Measurements from ENCODE around the gene SYT9.

The SYT9 gene

GRCh38 chr11:7436657-7437056, 185.0 kb downstream of the SYT9 start:
- H3K9me3 ChIP-seq (ENCODE audit: control insufficient read depth in 1 of 2, low read length in 2 of 2) = no peaks in the 10 kb centered on the region
- H3K4me1 ChIP-seq (ENCODE audit: control insufficient read depth in 1 of 2, insufficient read depth in 2 of 2, low read length in 2 of 2) = no peaks in the 10 kb centered on the region
- H3K27ac ChIP-seq (ENCODE audit: low read depth, low read length) = no peak overlapping the region
- no peaks in the 10 kb centered on the region for H3K36me3 ChIP-seq (ENCODE audit: control insufficient read depth in 1 of 2, insufficient read depth in 2 of 2, low read length in 2 of 2)
- H3K4me3 ChIP-seq (ENCODE audit: low read depth in 1 of 2, low read length in 2 of 2) = no peak overlapping the region
- H3K9ac ChIP-seq (ENCODE audit: low read depth in 1 of 2, low read length in 2 of 2) = no peak overlapping the region
- no peaks in the 10 kb centered on the region for H3K27me3 ChIP-seq (ENCODE audit: control insufficient read depth in 1 of 2, insufficient read depth in 2 of 2, low read length in 2 of 2)

GRCh38 chr11:7437696-7438095, 186.0 kb downstream of the SYT9 start:
- Histone ChIP-seq H3K27me3 (ENCODE audit: control insufficient read depth in 1 of 2, insufficient read depth in 2 of 2, low read length in 2 of 2) (no peaks in the 10 kb centered on the region), H3K9me3 (ENCODE audit: control insufficient read depth in 1 of 2, low read length in 2 of 2) (no peaks in the 10 kb centered on the region), H3K27ac (ENCODE audit: low read depth, low read length) (no peak overlapping the region), H3K9ac (ENCODE audit: low read depth in 1 of 2, low read length in 2 of 2) (no peak overlapping the region), H3K4me3 (ENCODE audit: low read depth in 1 of 2, low read length in 2 of 2) (no peak overlapping the region), H3K36me3 (ENCODE audit: control insufficient read depth in 1 of 2, insufficient read depth in 2 of 2, low read length in 2 of 2) (no peaks in the 10 kb centered on the region), H3K4me1 (ENCODE audit: control insufficient read depth in 1 of 2, insufficient read depth in 2 of 2, low read length in 2 of 2) (no peaks in the 10 kb centered on the region)

- Histone ChIP-seq H3K27ac (ENCODE audit: low read depth, low read length) (no peak overlapping the region), H3K27me3 (ENCODE audit: control insufficient read depth in 1 of 2, insufficient read depth in 2 of 2, low read length in 2 of 2) (no peaks in the 10 kb centered on the region), H3K9me3 (ENCODE audit: control insufficient read depth in 1 of 2, low read length in 2 of 2) (no peaks in the 10 kb centered on the region), H3K4me1 (ENCODE audit: control insufficient read depth in 1 of 2, insufficient read depth in 2 of 2, low read length in 2 of 2) (no peaks in the 10 kb centered on the region), H3K4me3 (ENCODE audit: low read depth in 1 of 2, low read length in 2 of 2) (no peak overlapping the region), H3K36me3 (ENCODE audit: control insufficient read depth in 1 of 2, insufficient read depth in 2 of 2, low read length in 2 of 2) (no peaks in the 10 kb centered on the region), H3K9ac (ENCODE audit: low read depth in 1 of 2, low read length in 2 of 2) (no peak overlapping the region)
These were observed 188.1 kb downstream of the SYT9 start for GRCh38 chr11:7439746-7440320.

DNA sequence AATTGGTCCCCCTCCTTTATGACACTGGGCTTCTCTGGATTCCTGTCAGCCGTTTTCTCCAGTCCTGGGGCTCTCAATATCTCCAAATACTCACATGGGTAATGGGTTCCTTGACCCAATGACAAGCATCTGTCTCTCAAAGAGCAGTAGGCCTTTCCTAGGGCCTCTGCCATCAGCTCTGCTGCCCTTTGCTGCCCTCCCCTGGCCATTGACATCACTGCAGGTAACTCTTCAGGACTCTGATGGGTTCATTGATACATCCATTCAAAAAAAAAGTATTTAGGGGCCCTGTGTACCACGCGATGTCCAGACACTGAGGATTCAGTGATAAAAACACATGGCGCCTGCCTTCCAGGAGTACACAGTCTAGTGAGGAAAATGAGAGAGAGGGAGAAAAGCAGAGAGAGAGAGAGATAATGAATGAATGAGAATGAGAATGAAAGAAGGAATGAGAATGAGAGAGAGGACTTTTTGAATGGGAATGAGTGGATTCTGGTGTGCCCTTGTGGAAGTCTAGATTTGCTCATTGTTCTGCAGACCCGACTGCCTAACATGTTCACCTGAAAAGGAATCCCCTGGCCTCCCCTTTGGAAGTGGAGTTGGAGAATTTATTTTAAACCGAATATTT, 191.0 kb downstream of the SYT9 start:
- Histone ChIP-seq H3K4me3 (ENCODE audit: low read depth in 1 of 2, low read length in 2 of 2) (no peak overlapping the region), H3K36me3 (ENCODE audit: control insufficient read depth in 1 of 2, insufficient read depth in 2 of 2, low read length in 2 of 2) (no peaks in the 10 kb centered on the region), H3K27ac (ENCODE audit: low read depth, low read length) (no peak overlapping the region), H3K9ac (ENCODE audit: low read depth in 1 of 2, low read length in 2 of 2) (no peak overlapping the region), H3K9me3 (ENCODE audit: control insufficient read depth in 1 of 2, low read length in 2 of 2) (no peaks in the 10 kb centered on the region), H3K27me3 (ENCODE audit: control insufficient read depth in 1 of 2, insufficient read depth in 2 of 2, low read length in 2 of 2) (no peaks in the 10 kb centered on the region), H3K4me1 (ENCODE audit: control insufficient read depth in 1 of 2, insufficient read depth in 2 of 2, low read length in 2 of 2) (no peaks in the 10 kb centered on the region)

DNA sequence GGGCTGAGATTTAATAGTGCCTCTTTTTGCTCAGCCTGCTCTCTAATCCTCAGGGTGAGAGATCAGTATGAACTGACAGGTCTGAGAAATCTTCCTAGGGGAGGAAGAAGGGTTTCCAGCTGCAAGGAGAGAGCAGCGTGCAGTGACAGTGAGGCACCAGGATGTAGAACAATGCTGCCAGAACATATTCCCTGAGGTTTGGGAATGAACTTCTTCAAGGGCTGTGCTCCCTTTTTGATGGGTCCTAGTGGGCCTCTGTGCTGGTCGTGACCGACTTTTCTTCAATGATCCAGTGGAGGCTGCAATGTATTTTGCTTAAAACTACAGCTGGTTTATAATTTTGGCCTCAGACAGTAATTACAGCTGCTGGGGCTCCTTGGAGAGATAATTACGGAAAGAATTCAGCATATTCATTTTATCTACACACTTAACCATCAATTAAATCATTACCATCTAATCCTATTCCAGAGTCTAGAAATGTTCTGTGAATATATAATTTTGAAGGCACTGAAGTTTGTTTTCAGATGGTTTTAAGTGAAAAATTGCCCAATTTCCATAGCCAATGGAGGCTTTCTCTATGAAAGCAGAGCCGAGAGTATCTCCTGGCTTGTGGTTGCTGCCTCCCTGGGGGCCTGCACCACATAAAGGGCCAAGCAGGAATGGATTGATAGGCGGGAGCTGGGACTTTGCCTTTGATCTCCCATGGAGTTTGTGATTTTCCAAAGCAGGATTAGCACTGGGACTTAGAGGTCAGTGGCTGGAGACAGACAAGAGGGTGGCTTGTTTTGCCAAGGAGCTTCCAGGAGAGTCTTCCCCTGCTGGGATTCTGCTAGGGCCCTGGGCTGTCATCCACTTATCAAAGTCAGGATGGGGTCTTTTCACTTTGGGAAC, 192.6 kb downstream of the SYT9 start:
- Histone ChIP-seq H3K36me3 (ENCODE audit: control insufficient read depth in 1 of 2, insufficient read depth in 2 of 2, low read length in 2 of 2) (no peaks in the 10 kb centered on the region), H3K4me1 (ENCODE audit: control insufficient read depth in 1 of 2, insufficient read depth in 2 of 2, low read length in 2 of 2) (peaks cover 0 to 2% of the 10 kb centered on the region in 2 donors), H3K27me3 (ENCODE audit: control insufficient read depth in 1 of 2, insufficient read depth in 2 of 2, low read length in 2 of 2) (no peaks in the 10 kb centered on the region), H3K9me3 (ENCODE audit: control insufficient read depth in 1 of 2, low read length in 2 of 2) (no peaks in the 10 kb centered on the region), H3K9ac (ENCODE audit: low read depth in 1 of 2, low read length in 2 of 2) (no peak overlapping the region), H3K4me3 (ENCODE audit: low read depth in 1 of 2, low read length in 2 of 2) (no peak overlapping the region), H3K27ac (ENCODE audit: low read depth, low read length) (no peak overlapping the region)

DNA sequence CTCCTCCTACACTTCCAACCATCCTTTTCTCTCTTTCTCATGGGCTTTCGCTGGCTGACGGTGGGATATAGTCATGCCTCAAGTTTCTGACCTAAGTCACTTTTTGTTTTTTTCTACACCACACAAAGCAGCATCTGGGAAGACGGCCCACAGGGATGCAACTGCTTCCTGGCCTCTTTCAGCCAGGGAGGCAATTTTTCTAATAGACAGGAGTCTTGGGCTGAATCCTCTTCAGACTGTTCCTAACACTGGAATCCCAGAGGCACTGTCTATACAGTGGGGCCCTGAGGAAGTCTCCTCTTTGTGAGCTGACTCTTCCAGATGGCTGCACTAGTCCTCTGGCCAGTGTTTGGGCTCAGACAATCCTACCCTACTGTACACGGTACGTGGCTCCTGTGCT, 193.9 kb downstream of the SYT9 start:
- H3K4me1 ChIP-seq (ENCODE audit: control insufficient read depth in 1 of 2, insufficient read depth in 2 of 2, low read length in 2 of 2) = peaks cover 0 to 7% of the 10 kb centered on the region in 2 donors

GRCh38 chr11:7448201-7448600, 196.5 kb downstream of the SYT9 start:
- Histone ChIP-seq H3K27me3 (ENCODE audit: control insufficient read depth in 1 of 2, insufficient read depth in 2 of 2, low read length in 2 of 2) (no peaks in the 10 kb centered on the region), H3K27ac (ENCODE audit: low read depth, low read length) (no peak overlapping the region), H3K4me3 (ENCODE audit: low read depth in 1 of 2, low read length in 2 of 2) (no peak overlapping the region), H3K36me3 (ENCODE audit: control insufficient read depth in 1 of 2, insufficient read depth in 2 of 2, low read length in 2 of 2) (no peaks in the 10 kb centered on the region), H3K4me1 (ENCODE audit: control insufficient read depth in 1 of 2, insufficient read depth in 2 of 2, low read length in 2 of 2) (peaks cover 0 to 7% of the 10 kb centered on the region in 2 donors), H3K9ac (ENCODE audit: low read depth in 1 of 2, low read length in 2 of 2) (no peak overlapping the region), H3K9me3 (ENCODE audit: control insufficient read depth in 1 of 2, low read length in 2 of 2) (no peaks in the 10 kb centered on the region)

More for the DNA sequence above, 193.9 kb downstream of the SYT9 start:
- Histone ChIP-seq H3K27me3 (ENCODE audit: control insufficient read depth in 1 of 2, insufficient read depth in 2 of 2, low read length in 2 of 2) (no peaks in the 10 kb centered on the region), H3K4me3 (ENCODE audit: low read depth in 1 of 2, low read length in 2 of 2) (no peak overlapping the region), H3K9ac (ENCODE audit: low read depth in 1 of 2, low read length in 2 of 2) (no peak overlapping the region), H3K27ac (ENCODE audit: low read depth, low read length) (no peak overlapping the region), H3K36me3 (ENCODE audit: control insufficient read depth in 1 of 2, insufficient read depth in 2 of 2, low read length in 2 of 2) (no peaks in the 10 kb centered on the region), H3K9me3 (ENCODE audit: control insufficient read depth in 1 of 2, low read length in 2 of 2) (no peaks in the 10 kb centered on the region)

DNA sequence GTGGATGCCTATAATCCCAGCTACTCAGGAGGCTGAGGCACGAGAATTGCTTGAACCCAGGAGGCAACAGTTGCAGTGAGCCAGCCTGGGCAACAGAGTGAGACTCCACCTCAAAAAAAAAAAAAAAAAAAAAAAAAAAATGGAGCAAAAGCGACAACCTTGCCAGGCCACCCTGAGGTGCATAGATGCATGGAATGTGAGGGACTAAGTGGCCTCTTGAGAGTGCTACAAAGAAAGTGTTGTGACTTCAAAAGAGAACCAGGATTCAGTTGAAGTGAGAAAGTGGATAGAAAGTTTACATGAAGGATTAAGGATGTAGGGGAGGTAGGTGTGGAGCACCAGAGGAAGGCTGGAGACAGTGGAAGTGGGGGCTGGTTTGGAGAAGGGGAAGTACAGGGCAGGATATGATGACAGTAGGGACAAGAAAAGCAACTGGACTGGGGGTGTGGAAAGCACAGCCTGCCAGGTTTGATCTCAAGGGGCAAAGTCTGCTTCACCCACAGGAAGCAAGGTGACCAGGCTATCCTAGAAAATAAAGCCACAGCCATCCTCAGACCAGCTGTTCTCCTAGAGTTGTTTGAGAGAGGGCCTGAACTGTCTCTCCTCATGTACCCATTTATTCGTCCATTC, 197.6 kb downstream of the SYT9 start:
- Histone ChIP-seq H3K4me1 (ENCODE audit: control insufficient read depth in 1 of 2, insufficient read depth in 2 of 2, low read length in 2 of 2) (peaks cover 0 to 7% of the 10 kb centered on the region in 2 donors), H3K4me3 (ENCODE audit: low read depth in 1 of 2, low read length in 2 of 2) (no peak overlapping the region), H3K9ac (ENCODE audit: low read depth in 1 of 2, low read length in 2 of 2) (no peak overlapping the region), H3K9me3 (ENCODE audit: control insufficient read depth in 1 of 2, low read length in 2 of 2) (no peaks in the 10 kb centered on the region), H3K27ac (ENCODE audit: low read depth, low read length) (no peak overlapping the region), H3K27me3 (ENCODE audit: control insufficient read depth in 1 of 2, insufficient read depth in 2 of 2, low read length in 2 of 2) (no peaks in the 10 kb centered on the region), H3K36me3 (ENCODE audit: control insufficient read depth in 1 of 2, insufficient read depth in 2 of 2, low read length in 2 of 2) (no peaks in the 10 kb centered on the region)

DNA sequence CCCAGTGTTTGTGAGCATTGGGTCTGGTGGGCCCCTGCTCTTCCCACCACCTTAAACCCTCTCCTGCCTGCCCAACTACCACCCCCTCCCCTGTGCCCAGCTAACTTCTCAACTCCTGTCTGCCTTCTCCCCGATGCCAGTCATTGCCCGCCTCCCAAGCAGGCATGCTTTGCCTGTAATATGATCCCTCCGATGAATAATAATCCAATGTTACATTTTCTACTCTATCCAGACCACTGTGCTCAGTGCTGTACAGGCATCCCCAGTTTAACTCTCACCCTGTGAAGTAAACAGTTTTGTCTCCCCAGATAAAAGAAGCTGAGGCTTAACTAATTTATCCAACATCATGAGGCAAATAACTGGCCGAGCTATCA, 198.1 kb downstream of the SYT9 start:
- Histone ChIP-seq H3K36me3 (ENCODE audit: control insufficient read depth in 1 of 2, insufficient read depth in 2 of 2, low read length in 2 of 2) (no peaks in the 10 kb centered on the region), H3K27ac (ENCODE audit: low read depth, low read length) (no peak overlapping the region), H3K4me1 (ENCODE audit: control insufficient read depth in 1 of 2, insufficient read depth in 2 of 2, low read length in 2 of 2) (peaks cover 0 to 7% of the 10 kb centered on the region in 2 donors), H3K9ac (ENCODE audit: low read depth in 1 of 2, low read length in 2 of 2) (no peak overlapping the region), H3K4me3 (ENCODE audit: low read depth in 1 of 2, low read length in 2 of 2) (no peak overlapping the region), H3K9me3 (ENCODE audit: control insufficient read depth in 1 of 2, low read length in 2 of 2) (no peaks in the 10 kb centered on the region), H3K27me3 (ENCODE audit: control insufficient read depth in 1 of 2, insufficient read depth in 2 of 2, low read length in 2 of 2) (no peaks in the 10 kb centered on the region)

GRCh38 chr11:7450836-7451235, 199.1 kb downstream of the SYT9 start:
- Histone ChIP-seq H3K9me3 (ENCODE audit: control insufficient read depth in 1 of 2, low read length in 2 of 2) (no peaks in the 10 kb centered on the region), H3K27ac (ENCODE audit: low read depth, low read length) (no peak overlapping the region), H3K36me3 (ENCODE audit: control insufficient read depth in 1 of 2, insufficient read depth in 2 of 2, low read length in 2 of 2) (no peaks in the 10 kb centered on the region), H3K9ac (ENCODE audit: low read depth in 1 of 2, low read length in 2 of 2) (no peak overlapping the region), H3K27me3 (ENCODE audit: control insufficient read depth in 1 of 2, insufficient read depth in 2 of 2, low read length in 2 of 2) (no peaks in the 10 kb centered on the region), H3K4me3 (ENCODE audit: low read depth in 1 of 2, low read length in 2 of 2) (no peak overlapping the region), H3K4me1 (ENCODE audit: control insufficient read depth in 1 of 2, insufficient read depth in 2 of 2, low read length in 2 of 2) (peaks cover 0 to 7% of the 10 kb centered on the region in 2 donors)

All from duodenal mucosa (tissue), 2 donors.